ENCODE data around the gene AK8.

Gene AK8

GRCh38 chr9:132770770-132771310 lies 107.2 kb downstream of the AK8 start:
- no peak for DNase-seq (ENCODE audit: low read depth)

- DNase-seq (ENCODE audit: low read depth): peak; percentile 8
Measured at GRCh38 chr9:132769906-132770769, 107.9 kb downstream of the AK8 start.

- peak; percentile 37 for DNase-seq (ENCODE audit: low read depth)
Measured at GRCh38 chr9:132768932-132769905, 108.9 kb downstream of the AK8 start.

GRCh38 chr9:132763574-132763973 lies 114.5 kb downstream of the AK8 start:
- DNase-seq (ENCODE audit: low read depth): no peak

GRCh38 chr9:132762896-132763295 lies 115.2 kb downstream of the AK8 start:
- no peak for DNase-seq (ENCODE audit: low read depth)

- DNase-seq (ENCODE audit: low read depth): no peak
Measured at GRCh38 chr9:132761602-132762001, 116.5 kb downstream of the AK8 start.

GRCh38 chr9:132760057-132760456 lies 118.0 kb downstream of the AK8 start:
- no peak for DNase-seq (ENCODE audit: low read depth)

- no peak for DNase-seq (ENCODE audit: low read depth)
Measured at GRCh38 chr9:132757016-132757415, 121.1 kb downstream of the AK8 start.

- DNase-seq (ENCODE audit: low read depth): no peak
Measured at GRCh38 chr9:132756214-132756845, 121.8 kb downstream of the AK8 start.

GRCh38 chr9:132755096-132755495 lies 123.0 kb downstream of the AK8 start:
- DNase-seq (ENCODE audit: low read depth): no peak

- DNase-seq (ENCODE audit: low read depth): no peak
Measured at GRCh38 chr9:132754236-132754635, 123.8 kb downstream of the AK8 start.

GRCh38 chr9:132753593-132753880 lies 124.5 kb downstream of the AK8 start:
- no peak for DNase-seq (ENCODE audit: low read depth)

- DNase-seq (ENCODE audit: low read depth): no peak
Measured at GRCh38 chr9:132752877-132753592, 125.0 kb downstream of the AK8 start.

- no peak for DNase-seq (ENCODE audit: low read depth)
Measured at GRCh38 chr9:132750668-132751067, 127.4 kb downstream of the AK8 start.

GRCh38 chr9:132749306-132749705 lies 128.8 kb downstream of the AK8 start:
- no peak for DNase-seq (ENCODE audit: low read depth)

GRCh38 chr9:132748450-132748849 lies 129.6 kb downstream of the AK8 start:
- DNase-seq (ENCODE audit: low read depth): no peak

- DNase-seq (ENCODE audit: low read depth): no peak
Measured at GRCh38 chr9:132745756-132746709, 132.1 kb downstream of the AK8 start.

- DNase-seq (ENCODE audit: low read depth): no peak
Measured at GRCh38 chr9:132744881-132745755, 133.0 kb downstream of the AK8 start.

- DNase-seq (ENCODE audit: low read depth): no peak
Measured at GRCh38 chr9:132743931-132744479, 134.1 kb downstream of the AK8 start.

All from T-helper 22 cell (primary cell).